ENCODE measurements around the gene GTF2H2.
"Not testable (repeated sequence)": the region's sequence is repeated elsewhere in the genome, so short reads cannot be mapped to it uniquely, and the experiment has no call there.

Gene GTF2H2

DNA sequence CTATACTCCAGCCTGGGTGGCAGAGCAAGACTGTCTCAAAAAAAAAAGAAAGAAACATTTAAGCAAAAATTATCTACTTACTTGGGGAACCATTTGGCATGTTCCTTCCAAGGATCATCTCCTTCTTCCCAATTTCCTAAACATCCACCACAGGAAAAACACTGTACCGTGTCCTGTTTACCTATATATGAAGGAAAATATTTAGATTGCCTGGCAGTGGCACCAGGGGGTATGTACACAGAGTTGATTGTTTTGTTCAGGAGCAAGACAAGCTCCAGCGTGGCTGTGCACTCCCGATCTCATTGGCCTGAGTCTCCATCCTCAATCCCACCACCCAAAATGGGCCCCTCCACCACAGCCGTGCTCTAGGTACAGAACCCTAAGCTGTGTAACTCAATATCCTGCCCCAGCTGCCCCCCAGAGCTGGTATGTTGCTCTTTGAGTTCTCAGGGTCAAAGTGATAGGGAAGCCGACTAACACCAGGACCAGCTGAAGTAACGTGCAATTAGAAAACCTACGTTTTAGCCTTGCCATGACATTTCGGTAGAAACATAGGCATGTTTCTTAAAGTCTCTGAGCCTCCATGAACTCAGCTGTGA is 56.2 kb downstream of the GTF2H2 start:
- DNase-seq, result no peak

GRCh38 chr5:71006983-71007382 is 60.5 kb downstream of the GTF2H2 start:
- DNase-seq, result not testable (repeated sequence)
